ENCODE data around the gene SLC16A14.

Gene SLC16A14

DNA sequence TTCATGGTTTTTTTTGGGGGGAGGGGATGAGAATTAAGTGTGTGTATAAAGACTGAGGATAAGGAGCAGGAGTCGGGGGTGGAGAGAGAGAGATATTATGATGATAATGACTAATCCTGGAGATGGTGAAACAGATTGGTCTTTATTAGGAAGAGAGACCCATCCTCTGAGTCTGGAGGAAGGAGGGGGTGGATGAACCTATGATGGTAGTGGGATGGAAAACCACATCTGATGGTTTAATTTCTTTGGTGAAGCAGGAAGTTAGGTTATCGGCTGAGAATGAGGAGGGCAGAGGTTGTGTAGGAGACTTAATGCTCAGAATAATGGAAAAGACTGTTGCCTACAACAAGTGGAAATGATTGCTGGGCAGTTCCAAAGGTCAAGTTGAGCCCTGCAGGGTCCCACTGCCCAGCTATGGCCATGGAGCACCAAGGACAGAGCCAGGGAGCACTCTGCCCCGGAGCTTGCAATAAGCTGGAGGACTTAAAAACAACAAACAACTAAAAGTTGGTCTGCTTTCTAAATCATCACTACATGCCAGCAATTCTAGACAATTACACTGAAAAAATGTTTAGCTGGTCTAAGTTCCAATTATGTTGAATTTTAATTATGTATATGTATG, 7.9 kb downstream of the SLC16A14 start:
- Mint-ChIP-seq H3K27ac (no peak overlapping the region), H3K4me3 (no peak overlapping the region), H3K9me3 (no peaks in the 10 kb centered on the region), H3K27me3 (peaks cover 11 to 32% of the 10 kb centered on the region in 2 donors), H3K36me3 (ENCODE audit: insufficient read depth) (no peaks in the 10 kb centered on the region), H3K4me1 (ENCODE audit: low read depth in 2 of 2) (no peaks in the 10 kb centered on the region)
- ATAC-seq (replicated peaks) (no peak), DNase-seq (no peak)

DNA sequence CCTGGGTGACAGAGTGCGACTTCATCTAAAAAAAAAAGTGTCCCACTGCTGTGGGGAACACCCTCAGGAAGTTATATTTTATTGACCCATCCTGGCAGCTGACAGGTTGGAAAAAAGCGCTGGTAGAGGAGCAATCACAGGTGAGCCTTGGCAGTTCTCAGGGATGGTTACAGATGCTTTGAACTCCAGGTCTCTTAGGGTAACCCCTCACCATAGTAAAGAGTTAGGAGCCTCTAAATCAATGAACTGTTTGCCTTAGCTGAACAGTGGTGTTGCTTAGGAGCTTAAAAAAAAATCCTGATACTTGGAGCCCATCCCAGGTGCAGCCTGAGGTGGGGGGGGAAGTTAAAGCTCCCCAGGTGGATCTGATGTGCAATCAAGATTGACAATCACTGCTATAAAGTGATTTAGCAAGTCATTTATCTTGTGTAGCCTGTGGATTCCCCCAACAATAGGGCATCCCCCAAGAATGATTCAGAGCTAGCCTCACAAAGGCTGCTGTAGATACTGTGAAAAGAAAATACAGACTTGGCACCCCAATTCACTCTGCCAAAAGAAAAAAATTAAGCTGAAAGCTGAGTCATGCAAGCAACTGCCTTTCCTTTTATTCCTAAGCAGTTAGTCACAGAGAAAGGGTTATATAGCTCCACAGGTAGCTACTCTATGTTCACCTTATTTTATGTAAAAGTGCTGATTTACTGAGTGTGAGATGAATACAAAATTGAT, 14.8 kb downstream of the SLC16A14 start:
- DNase-seq: no peak
- ATAC-seq (replicated peaks): no peak
- H3K27me3 Mint-ChIP-seq: no peaks in the 10 kb centered on the region
- no peaks in the 10 kb centered on the region for H3K9me3 Mint-ChIP-seq
- H3K4me1 Mint-ChIP-seq (ENCODE audit: low read depth in 2 of 2): no peaks in the 10 kb centered on the region
- no peak overlapping the region for H3K4me3 Mint-ChIP-seq
- no peak overlapping the region for H3K27ac Mint-ChIP-seq
- H3K36me3 Mint-ChIP-seq (ENCODE audit: insufficient read depth): no peaks in the 10 kb centered on the region

DNA sequence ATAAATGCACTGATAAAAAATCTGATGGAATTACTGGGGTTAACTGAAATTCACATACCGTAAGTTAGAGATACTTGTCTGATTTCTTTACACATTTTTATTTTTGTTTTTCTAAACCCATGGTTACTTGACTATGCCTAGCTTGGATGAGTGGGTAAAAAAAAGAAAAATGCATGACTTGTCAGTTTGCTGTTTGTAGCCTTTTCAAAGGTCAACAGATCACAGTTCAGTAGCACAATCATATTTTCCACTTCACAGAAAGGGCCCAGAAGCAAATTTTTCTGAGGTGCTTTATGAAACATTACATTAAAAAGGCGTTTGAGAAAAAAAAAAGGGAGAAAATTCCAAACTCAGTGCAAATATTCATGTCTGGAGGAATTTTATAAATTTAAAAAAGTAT, 16.4 kb downstream of the SLC16A14 start:
- Mint-ChIP-seq H3K27me3 (no peaks in the 10 kb centered on the region), H3K4me1 (ENCODE audit: low read depth in 2 of 2) (no peaks in the 10 kb centered on the region), H3K27ac (no peak overlapping the region), H3K36me3 (ENCODE audit: insufficient read depth) (no peaks in the 10 kb centered on the region), H3K9me3 (no peaks in the 10 kb centered on the region), H3K4me3 (no peak overlapping the region)
- ATAC-seq (replicated peaks) (no peak), DNase-seq (no peak)

DNA sequence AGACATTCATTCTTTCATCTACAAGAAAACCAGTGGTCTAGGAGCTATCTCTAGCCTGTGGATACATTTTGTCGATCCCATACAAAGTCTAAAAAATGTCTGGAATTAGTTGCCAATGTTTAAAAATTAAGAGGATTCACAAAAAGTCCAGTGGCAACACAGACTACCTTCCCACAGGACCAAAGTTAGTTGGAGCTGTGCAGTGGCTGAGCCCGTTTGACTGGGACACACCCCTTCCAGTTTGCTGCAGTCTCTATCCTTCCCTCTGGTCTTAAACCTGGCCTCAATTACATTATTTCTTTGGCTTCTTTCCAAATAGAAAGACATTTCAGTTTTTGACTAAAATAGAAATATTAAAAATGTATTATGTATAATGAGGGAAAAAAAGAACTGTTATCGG, 18.6 kb downstream of the SLC16A14 start:
- Mint-ChIP-seq H3K4me1 (ENCODE audit: low read depth in 2 of 2) (no peaks in the 10 kb centered on the region), H3K9me3 (no peaks in the 10 kb centered on the region), H3K36me3 (ENCODE audit: insufficient read depth) (no peaks in the 10 kb centered on the region), H3K4me3 (no peak overlapping the region), H3K27me3 (no peaks in the 10 kb centered on the region), H3K27ac (no peak overlapping the region)
- no peak for ATAC-seq (replicated peaks)
- DNase-seq: no peak

DNA sequence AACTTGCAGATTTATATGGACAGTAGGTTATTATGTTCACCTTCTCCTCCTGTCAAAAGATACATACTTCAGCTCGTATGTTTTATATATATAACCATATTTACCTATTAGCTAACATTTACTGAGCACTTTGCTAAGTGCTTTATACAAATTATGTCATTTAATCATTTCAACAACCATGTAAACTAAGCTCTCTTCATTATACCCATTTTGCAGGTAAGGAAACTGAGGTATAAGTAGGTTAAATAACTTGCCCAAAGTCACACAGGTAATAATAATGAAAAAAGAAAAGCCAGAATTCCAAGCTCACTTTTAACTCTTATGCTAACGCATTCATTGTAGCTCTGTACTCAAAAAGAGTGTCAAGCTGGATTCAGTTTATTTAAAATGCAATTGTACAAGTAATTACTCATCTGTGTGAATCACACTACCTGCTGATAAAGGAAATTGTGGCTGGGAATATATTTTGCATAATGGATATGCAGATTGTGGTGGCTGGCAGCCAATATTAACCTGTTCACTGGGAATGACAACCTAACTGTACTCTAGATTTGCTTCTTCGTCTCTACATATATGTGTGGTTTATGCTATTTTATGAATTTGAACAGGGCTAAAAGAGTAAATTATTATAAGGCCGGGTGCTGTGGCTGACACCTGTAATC, 20.6 kb downstream of the SLC16A14 start:
- Mint-ChIP-seq H3K4me1 (ENCODE audit: low read depth in 2 of 2) (no peaks in the 10 kb centered on the region), H3K36me3 (ENCODE audit: insufficient read depth) (no peaks in the 10 kb centered on the region), H3K4me3 (no peak overlapping the region), H3K27me3 (peaks cover under 1 to 2% of the 10 kb centered on the region in 2 donors), H3K27ac (no peak overlapping the region), H3K9me3 (no peaks in the 10 kb centered on the region)
- DNase-seq: no peak
- no peak for ATAC-seq (replicated peaks)

DNA sequence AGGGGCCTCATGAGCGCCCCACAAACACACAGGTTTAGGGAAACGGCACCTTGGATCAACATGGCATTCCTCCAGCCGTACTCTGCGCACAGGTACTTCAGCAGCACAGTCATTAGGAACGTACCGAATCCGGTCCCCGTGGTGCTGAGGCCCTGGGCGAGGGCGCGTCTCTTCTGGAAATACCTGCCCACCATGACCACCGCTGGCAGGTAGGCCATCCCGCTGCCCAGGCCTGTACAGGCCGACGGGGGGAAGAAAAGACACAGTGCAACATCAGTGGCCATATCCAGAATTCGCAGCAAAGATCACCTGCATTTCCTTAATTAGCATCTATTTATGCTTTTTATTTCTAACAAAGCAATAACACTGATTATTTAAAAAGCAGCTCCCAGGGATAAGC, 22.2 kb downstream of the SLC16A14 start:
- H3K27ac Mint-ChIP-seq: no peak overlapping the region
- H3K4me3 Mint-ChIP-seq: no peak overlapping the region
- no peak for DNase-seq
- H3K27me3 Mint-ChIP-seq: peaks cover 13 to 14% of the 10 kb centered on the region in 2 donors
- H3K4me1 Mint-ChIP-seq (ENCODE audit: low read depth in 2 of 2): no peaks in the 10 kb centered on the region
- H3K36me3 Mint-ChIP-seq (ENCODE audit: insufficient read depth): no peaks in the 10 kb centered on the region
- no peaks in the 10 kb centered on the region for H3K9me3 Mint-ChIP-seq
- no peak for ATAC-seq (replicated peaks)

DNA sequence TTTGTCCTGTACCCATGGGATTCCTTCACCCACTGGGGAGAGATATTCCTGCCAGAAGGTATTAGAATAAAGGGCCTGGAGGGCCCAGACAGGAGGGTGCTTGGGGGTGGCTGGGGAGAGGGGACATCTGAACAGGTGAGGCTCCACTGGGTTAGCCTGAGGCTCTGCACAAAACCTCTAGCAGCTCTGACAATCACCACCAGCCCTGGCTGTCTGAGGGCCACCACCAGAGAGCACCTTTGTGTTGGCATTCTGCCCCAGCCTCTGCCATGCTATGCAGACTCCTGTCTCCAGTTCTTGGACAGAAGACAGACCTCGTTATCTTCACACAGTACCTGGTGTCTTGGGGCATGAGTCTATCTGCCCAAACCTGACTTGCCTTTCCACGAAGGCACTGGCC, 25.3 kb downstream of the SLC16A14 start:
- Mint-ChIP-seq H3K9me3 (no peaks in the 10 kb centered on the region), H3K27me3 (peaks cover 20 to 22% of the 10 kb centered on the region in 2 donors), H3K27ac (no peak overlapping the region), H3K4me1 (ENCODE audit: low read depth in 2 of 2) (no peaks in the 10 kb centered on the region), H3K4me3 (no peak overlapping the region), H3K36me3 (ENCODE audit: insufficient read depth) (no peaks in the 10 kb centered on the region)
- no peak for ATAC-seq (replicated peaks)
- no peak for DNase-seq

DNA sequence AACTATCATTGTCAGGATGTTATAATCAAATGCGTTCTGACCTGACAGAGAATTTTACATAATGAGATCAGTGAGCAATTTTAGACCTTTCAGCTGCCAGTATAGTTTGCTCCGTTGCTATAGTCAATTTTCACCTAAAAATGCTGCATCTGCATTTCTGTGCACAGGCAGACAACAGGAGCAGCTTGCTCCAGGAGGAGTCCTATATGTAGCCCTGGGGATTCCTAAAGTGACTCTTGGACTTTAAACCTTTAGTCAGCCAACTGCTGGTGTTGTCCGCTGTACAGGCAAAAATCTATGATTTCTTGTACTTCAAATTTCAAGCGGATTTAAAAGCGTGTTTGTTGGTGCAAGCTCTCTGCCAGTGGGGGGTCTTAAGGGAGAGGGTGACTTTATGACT, 25.7 kb downstream of the SLC16A14 start:
- Mint-ChIP-seq H3K27ac (no peak overlapping the region), H3K9me3 (no peaks in the 10 kb centered on the region), H3K27me3 (peaks cover 20 to 22% of the 10 kb centered on the region in 2 donors), H3K36me3 (ENCODE audit: insufficient read depth) (no peaks in the 10 kb centered on the region), H3K4me3 (no peak overlapping the region), H3K4me1 (ENCODE audit: low read depth in 2 of 2) (no peaks in the 10 kb centered on the region)
- ATAC-seq (replicated peaks) (no peak), DNase-seq (no peak)

DNA sequence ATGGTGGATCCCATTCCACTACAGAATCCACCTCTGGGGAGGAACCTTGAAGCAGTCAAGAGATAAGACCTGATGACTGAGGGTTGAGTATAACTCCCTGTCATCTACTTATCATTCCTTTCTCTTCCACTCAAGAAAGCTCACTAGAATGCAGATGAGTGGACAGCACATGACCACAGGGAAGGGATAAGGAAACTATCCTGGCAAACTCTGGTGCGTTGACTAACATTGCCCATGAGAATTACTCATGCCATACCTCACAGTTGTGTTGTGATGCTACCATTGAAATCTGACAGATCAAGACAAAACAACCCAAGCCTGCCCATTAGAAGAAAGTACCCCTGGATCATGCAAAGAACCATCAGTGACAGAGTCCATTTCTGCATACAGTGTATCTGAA, 26.5 kb downstream of the SLC16A14 start:
- Mint-ChIP-seq H3K36me3 (ENCODE audit: insufficient read depth) (no peaks in the 10 kb centered on the region), H3K4me1 (ENCODE audit: low read depth in 2 of 2) (no peaks in the 10 kb centered on the region), H3K27ac (no peak overlapping the region), H3K9me3 (no peaks in the 10 kb centered on the region), H3K4me3 (no peak overlapping the region), H3K27me3 (peaks cover 20 to 22% of the 10 kb centered on the region in 2 donors)
- DNase-seq (no peak), ATAC-seq (replicated peaks) (no peak)

DNA sequence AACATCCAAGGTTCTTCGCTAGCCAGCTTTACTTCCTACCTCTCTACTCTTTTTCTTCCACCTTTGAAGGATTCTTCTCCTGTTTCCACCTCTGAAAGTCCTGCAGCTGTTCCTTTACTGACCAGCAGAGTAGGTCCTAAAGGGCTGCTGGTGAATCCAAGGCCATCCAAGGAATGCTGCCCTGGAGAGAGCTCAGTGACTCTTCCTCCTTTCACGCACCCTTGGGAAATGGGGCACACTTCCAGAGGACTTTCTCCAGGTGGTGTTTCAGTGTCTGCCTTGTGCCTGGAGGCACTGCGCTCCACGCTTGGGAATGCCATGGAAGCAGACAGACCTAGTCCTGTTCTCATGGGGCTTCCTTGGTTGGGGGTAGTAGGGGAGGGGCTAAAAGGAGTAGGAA, 45.4 kb downstream of the SLC16A14 start:
- no peak for ATAC-seq (replicated peaks)
- Mint-ChIP-seq H3K4me3 (no peak overlapping the region), H3K36me3 (ENCODE audit: insufficient read depth) (peaks cover 2% of the 10 kb centered on the region), H3K9me3 (no peaks in the 10 kb centered on the region), H3K27me3 (peaks cover 0 to 5% of the 10 kb centered on the region in 2 donors), H3K27ac (no peak overlapping the region), H3K4me1 (ENCODE audit: low read depth in 2 of 2) (no peaks in the 10 kb centered on the region)
- no peak for DNase-seq

DNA sequence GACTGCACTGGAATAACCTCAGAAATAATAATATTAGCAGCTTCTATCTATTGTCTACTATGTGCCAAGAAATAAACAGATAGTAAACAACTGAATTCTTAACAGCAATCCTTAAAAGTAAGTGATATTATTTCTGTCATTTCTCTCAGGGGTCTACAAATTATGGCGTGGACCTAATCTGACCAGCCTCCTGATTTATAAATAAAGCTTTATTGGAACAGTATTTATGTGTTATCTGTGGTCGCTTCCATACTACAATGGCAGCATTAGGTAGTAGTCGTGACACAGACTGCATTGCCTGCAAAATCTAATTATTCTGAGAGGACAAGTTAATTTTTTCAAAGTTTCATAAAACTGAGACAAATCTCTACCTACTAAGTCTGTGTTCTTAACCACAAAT, 49.0 kb downstream of the SLC16A14 start:
- ATAC-seq (replicated peaks): no peak
- Mint-ChIP-seq H3K36me3 (ENCODE audit: insufficient read depth) (peaks cover 2% of the 10 kb centered on the region), H3K4me3 (no peak overlapping the region), H3K27ac (no peak overlapping the region), H3K4me1 (ENCODE audit: low read depth in 2 of 2) (no peaks in the 10 kb centered on the region), H3K9me3 (no peaks in the 10 kb centered on the region), H3K27me3 (peaks cover 0 to 5% of the 10 kb centered on the region in 2 donors)
- DNase-seq: no peak

DNA sequence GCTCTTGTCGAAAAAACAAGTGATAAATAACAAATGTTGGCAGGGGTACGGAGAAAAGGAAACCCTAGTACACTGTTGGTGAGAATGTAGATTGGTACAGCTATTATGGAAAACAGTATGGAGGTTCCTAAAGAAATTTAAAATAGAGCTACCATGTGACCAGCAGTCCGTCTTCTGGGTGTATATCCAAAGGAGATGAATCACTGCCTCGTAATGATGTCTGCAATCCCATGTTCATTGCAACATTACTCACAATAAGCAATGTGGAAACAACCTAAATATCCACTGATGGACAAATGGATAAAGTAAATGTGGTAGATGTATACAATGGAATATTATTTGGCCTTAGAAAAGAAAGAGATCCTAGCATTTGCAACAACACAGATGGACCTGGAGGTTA, 50.6 kb downstream of the SLC16A14 start:
- Mint-ChIP-seq H3K4me1 (ENCODE audit: low read depth in 2 of 2) (no peaks in the 10 kb centered on the region), H3K27ac (no peak overlapping the region), H3K4me3 (no peak overlapping the region), H3K27me3 (no peaks in the 10 kb centered on the region), H3K9me3 (no peaks in the 10 kb centered on the region), H3K36me3 (ENCODE audit: insufficient read depth) (peaks cover 2% of the 10 kb centered on the region)
- no peak for DNase-seq
- ATAC-seq (replicated peaks): no peak

DNA sequence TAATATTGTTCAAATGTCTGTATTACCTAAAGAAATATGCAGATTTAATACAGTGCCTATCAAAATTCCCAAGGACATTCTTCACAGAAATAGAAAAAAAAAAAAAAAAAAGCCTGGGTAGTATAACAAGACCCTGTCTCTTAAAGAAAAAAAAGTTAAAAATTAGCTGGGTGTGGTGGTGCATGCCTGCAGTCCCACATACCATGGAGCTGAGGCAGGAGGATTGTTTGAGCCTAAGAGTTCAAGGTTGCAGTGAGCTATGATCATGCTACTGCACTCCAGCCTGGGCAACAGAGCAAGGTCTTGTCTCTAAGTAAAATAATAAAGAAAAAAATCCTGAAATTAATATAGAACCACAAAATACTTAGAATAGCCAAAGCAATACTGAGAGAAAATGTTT, 51.9 kb downstream of the SLC16A14 start:
- H3K36me3 Mint-ChIP-seq (ENCODE audit: insufficient read depth): peaks cover 5% of the 10 kb centered on the region

DNA sequence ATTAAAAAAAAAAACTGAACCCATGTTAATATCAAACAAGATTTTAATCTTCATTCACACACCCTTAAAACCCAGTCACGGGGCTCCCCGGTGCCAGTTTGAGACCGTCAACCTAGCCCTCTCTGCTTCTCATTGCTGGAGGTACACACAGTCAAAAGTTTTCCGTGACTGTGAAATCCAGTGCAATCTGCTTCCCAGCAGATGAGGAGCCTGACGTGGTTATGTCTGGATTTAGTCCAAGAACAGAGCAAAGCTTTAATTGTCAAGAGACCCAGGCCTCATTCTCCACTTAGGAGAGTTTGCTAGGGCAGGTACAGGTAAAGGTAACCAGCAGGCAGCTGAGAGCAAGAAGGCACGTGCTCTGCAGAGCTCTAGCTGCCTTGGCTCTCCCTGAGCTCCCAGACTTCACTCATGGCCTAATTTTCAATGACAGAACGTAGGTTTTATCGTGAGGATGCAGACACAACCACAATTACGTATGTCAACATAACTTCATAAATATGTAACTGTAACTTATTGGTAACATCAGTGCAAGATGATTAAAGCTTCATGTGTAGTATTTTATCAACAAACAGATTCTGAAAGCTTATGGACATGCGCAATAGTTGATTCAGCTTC, 56.3 kb downstream of the SLC16A14 start:
- Mint-ChIP-seq H3K9me3 (no peaks in the 10 kb centered on the region), H3K27ac (no peak overlapping the region), H3K4me3 (no peak overlapping the region), H3K36me3 (ENCODE audit: insufficient read depth) (peaks cover 3% of the 10 kb centered on the region), H3K27me3 (no peaks in the 10 kb centered on the region), H3K4me1 (ENCODE audit: low read depth in 2 of 2) (peaks cover 2 to 7% of the 10 kb centered on the region in 2 donors)
- no peak for ATAC-seq (replicated peaks)
- no peak for DNase-seq

More for the DNA sequence above, 51.9 kb downstream of the SLC16A14 start:
- Mint-ChIP-seq H3K27ac (no peak overlapping the region), H3K4me3 (no peak overlapping the region), H3K9me3 (no peaks in the 10 kb centered on the region), H3K27me3 (no peaks in the 10 kb centered on the region), H3K4me1 (ENCODE audit: low read depth in 2 of 2) (no peaks in the 10 kb centered on the region)
- ATAC-seq (replicated peaks): no peak
- no peak for DNase-seq

All from effector memory CD8-positive, alpha-beta T cell (primary cell).